Measurements from ENCODE around the gene EFEMP2. TPM values are rescaled to one million over a fixed set of nuclear protein-coding genes. Genes with fewer than 3 reads are reported as not detected.

The EFEMP2 gene
- total RNA-seq, 3 donors from 2014 or later: 34.5 to 75.0 (median 57.0) TPM

GRCh38 chr11:65852508-65853245 lies 19.9 kb downstream of the EFEMP2 start:
- no peak for DNase-seq (ENCODE audit: low spot score in 2 of 2)
- no peak for TF ChIP-seq POLR2A (IDR thresholded peaks at IDR 0.05)
- no peak for TF ChIP-seq CTCF (IDR thresholded peaks at IDR 0.05)
- no peak for TF ChIP-seq POLR2AphosphoS5 (IDR thresholded peaks at IDR 0.05)
- no peaks in the 10 kb centered on the region for H3K27me3 ChIP-seq

GRCh38 chr11:65851811-65852507 lies 20.6 kb downstream of the EFEMP2 start:
- DNase-seq (ENCODE audit: low spot score in 2 of 2): no peak
- peaks cover 3 to 8% of the 10 kb centered on the region in 2 donors for H3K4me1 ChIP-seq
- H3K27ac ChIP-seq: no peak overlapping the region
- peaks cover 0 to 8% of the 10 kb centered on the region in 2 donors for H3K9me3 ChIP-seq
- H3K4me3 ChIP-seq: no peak overlapping the region
- no peaks in the 10 kb centered on the region for H3K36me3 ChIP-seq
- intact Hi-C loops (cut with DNase I; ENCODE audit: low total_unique reads): no loop called here
- TF ChIP-seq CTCF (IDR thresholded peaks at IDR 0.05) (no peak), POLR2AphosphoS5 (IDR thresholded peaks at IDR 0.05) (no peak), POLR2A (IDR thresholded peaks at IDR 0.05) (no peak)
- H3K27me3 ChIP-seq: no peaks in the 10 kb centered on the region

More at GRCh38 chr11:65852508-65853245, 19.9 kb downstream of the EFEMP2 start:
- H3K4me3 ChIP-seq: no peak overlapping the region
- intact Hi-C loops (cut with DNase I; ENCODE audit: low total_unique reads): no loop called here
- no peak overlapping the region for H3K27ac ChIP-seq
- peaks cover 0 to 8% of the 10 kb centered on the region in 2 donors for H3K9me3 ChIP-seq
- no peaks in the 10 kb centered on the region for H3K36me3 ChIP-seq
- H3K4me1 ChIP-seq: peaks cover 3 to 8% of the 10 kb centered on the region in 2 donors

GRCh38 chr11:65851083-65851579 lies 21.5 kb downstream of the EFEMP2 start:
- no peak for DNase-seq (ENCODE audit: low spot score in 2 of 2)
- TF ChIP-seq POLR2A (IDR thresholded peaks at IDR 0.05) (no peak), POLR2AphosphoS5 (IDR thresholded peaks at IDR 0.05) (no peak), CTCF (IDR thresholded peaks at IDR 0.05) (no peak)
- H3K27ac ChIP-seq: no peak overlapping the region
- peaks cover 3 to 5% of the 10 kb centered on the region in 2 donors for H3K4me1 ChIP-seq
- no peaks in the 10 kb centered on the region for H3K27me3 ChIP-seq
- peaks cover 0 to 8% of the 10 kb centered on the region in 2 donors for H3K9me3 ChIP-seq
- intact Hi-C loops (cut with DNase I; ENCODE audit: low total_unique reads): no loop called here
- no peaks in the 10 kb centered on the region for H3K36me3 ChIP-seq
- H3K4me3 ChIP-seq: no peak overlapping the region

- H3K27ac ChIP-seq: no peak overlapping the region
Measured at GRCh38 chr11:65850217-65851082, 22.1 kb downstream of the EFEMP2 start.

More at GRCh38 chr11:65850217-65851082, 22.1 kb downstream of the EFEMP2 start:
- Histone ChIP-seq H3K4me1 (peaks cover 0 to 1% of the 10 kb centered on the region in 2 donors), H3K9me3 (peaks cover 0 to 8% of the 10 kb centered on the region in 2 donors), H3K36me3 (no peaks in the 10 kb centered on the region), H3K4me3 (no peak overlapping the region), H3K27me3 (no peaks in the 10 kb centered on the region)
- intact Hi-C loops (cut with DNase I; ENCODE audit: low total_unique reads): no loop called here
- no peak for DNase-seq (ENCODE audit: low spot score in 2 of 2)
- TF ChIP-seq POLR2A (IDR thresholded peaks at IDR 0.05) (no peak), POLR2AphosphoS5 (IDR thresholded peaks at IDR 0.05) (no peak), CTCF (IDR thresholded peaks at IDR 0.05) (no peak)
